PC-9 (cell line): ENCODE measurements around the gene CLDN9.

Experiments used
- CTCF ChIP-seq: fragments of 200-600 bp; sonication (generic); conservative IDR thresholded peaks from 2 replicates; pipeline ENCODE4 v1.6.1; 2017; ENCODE audit warnings: mixed run types, antibody characterized with exemption, mild to moderate bottlenecking, moderate library complexity
- EZH2 ChIP-seq: fragments of 200-600 bp; sonication (generic); IDR thresholded peaks from 2 replicates; pipeline ENCODE4 v1.8.0; 2017; ENCODE audit warnings: antibody characterized with exemption, low read depth

GRCh38 chr16:2980227-2981176 is 32.2 kb upstream of the CLDN9 start, which contains the start of gene PKMYT1:
- no peak for TF ChIP-seq CTCF
- TF ChIP-seq EZH2, result no peak
